ENCODE measurements around the gene CELSR1. TPM values are rescaled to one million over a fixed set of nuclear protein-coding genes. Genes with fewer than 3 reads are reported as not detected.
"Not testable (repeated sequence)": the region's sequence is repeated elsewhere in the genome, so short reads cannot be mapped to it uniquely, and the experiment has no call there.

Gene CELSR1
- polyA plus RNA-seq, 4 donors, result 23.7 to 30.9 (median 27.5) TPM

- DNase-seq (ENCODE audit: low read depth in 4 of 4, low spot score in 3 of 4), result no peak
Measured at GRCh38 chr22:46534901-46535630, 2.4 kb downstream of the CELSR1 start.

GRCh38 chr22:46534177-46534776 lies 3.1 kb downstream of the CELSR1 start:
- no peak for DNase-seq (ENCODE audit: low read depth in 4 of 4, low spot score in 3 of 4)

DNA sequence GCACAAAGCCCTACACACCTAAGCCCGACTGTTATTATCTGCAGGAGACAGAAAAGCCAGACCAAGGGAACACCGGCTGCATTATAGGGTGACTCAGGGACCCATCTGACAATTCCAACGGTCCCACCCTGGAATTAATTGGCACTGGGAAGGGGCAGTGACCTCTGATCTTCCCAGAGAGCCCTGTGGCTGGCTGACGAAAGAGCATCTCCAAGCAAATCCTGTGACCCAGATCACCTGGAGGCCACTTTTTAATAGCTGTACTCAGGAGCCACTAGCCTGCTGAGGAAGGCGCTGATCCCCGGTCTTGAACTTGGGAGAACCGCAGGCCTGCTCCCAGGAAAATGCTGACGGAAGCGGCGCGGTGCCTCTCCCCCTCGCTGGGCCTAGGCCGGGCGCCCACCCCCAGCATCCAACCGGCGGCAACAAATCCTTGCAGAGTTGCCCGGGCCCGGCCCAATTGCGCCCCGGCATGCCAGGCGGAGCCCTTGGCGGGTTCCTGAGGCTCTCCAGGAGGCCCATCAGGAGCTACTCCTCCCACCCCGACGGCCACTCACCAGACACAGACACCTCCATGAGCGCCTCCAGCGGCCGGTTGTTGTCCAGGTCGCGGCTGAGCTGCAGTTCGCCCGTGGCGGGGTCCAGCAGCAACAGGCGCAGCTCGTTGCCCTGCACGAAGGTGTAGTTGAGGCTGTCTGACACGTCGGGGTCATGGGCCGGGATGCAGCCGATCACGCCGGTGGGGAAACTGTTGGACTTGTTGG lies 4.2 kb downstream of the CELSR1 start:
- DNase-seq (ENCODE audit: low read depth in 4 of 4, low spot score in 3 of 4), result no peak

- no peak for DNase-seq (ENCODE audit: low read depth in 4 of 4, low spot score in 3 of 4)
Measured at GRCh38 chr22:46532416-46532815, 5.0 kb downstream of the CELSR1 start.

DNA sequence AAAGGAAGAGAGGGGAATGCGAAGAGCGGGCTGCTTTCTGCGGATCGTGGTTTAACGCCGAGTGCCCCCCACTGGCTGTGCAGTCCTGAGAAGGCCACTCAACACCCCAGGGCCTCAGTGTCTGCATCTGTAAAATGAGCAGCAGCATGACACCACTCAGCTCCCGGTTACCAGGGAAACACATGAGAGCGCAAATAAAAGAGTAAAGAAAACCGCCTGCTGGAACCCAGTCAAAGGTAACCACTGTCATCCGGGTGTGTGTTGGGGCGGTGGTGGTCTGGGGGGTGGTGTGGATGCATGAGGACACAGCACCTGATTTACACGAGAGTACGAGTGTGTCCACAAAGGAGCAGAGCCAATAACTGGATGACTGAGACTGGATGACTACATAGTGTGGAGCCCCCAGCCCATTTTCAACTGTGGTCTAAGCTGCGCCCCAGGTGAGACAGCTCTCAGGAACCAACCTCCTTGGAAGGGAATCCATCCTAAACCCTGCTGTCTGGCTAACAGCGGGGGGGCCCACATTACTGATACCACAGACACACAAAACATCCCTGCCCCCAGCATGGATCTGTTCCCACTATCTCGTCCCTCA lies 5.7 kb downstream of the CELSR1 start:
- no peak for DNase-seq (ENCODE audit: low read depth in 4 of 4, low spot score in 3 of 4)

DNA sequence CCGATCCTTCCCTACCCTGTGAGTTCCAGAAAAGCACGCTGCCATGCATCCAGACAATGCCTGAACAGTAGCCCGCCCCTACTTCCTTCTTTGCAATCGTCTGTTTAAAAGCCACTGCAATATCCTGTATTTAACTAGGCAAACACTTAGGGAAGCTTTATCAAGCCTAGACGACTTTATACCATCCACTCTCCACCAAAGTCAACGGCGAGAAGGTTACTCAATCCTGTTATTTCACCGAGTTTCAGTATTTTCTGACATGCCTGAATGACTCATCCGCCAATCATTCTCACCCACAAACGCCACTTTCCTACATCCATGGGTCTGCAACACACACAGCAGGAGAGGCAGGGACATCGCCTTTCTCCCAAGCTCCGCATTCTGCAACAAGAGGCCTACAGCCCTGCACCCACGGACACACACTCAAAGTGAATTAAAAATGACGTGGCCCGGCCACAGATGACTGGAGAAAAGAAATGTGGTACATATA lies 9.3 kb downstream of the CELSR1 start:
- no peak for DNase-seq (ENCODE audit: low read depth in 4 of 4, low spot score in 3 of 4)

DNA sequence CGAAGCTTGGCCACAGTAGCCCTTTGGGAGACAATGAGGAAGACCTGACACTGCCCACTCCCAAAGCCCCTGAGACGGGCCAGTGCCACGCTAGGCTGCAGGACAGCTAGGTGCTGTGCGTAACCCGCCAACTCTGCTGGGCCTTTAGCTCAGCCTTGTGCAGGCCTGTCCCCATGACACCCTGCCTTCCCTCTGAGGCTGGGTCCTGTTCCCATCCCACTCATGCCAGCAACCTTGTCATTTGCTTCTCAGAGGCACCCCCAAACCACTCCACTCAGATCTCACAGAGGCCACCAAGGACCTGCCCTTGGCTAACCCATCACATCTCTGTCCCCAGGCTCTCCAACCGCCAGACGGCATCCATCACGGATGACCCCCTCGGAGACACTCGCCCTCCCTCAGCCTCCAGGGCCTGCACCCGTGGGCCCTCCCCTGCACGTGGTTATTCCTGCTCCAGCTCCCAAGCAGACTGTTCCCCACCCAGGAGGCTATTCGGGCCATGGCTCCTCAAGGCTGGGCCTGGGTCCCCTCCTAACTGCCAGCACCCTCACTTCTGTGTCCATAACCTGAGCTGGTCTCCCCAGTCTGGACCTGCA lies 11.1 kb downstream of the CELSR1 start:
- no peak for DNase-seq (ENCODE audit: low read depth in 4 of 4, low spot score in 3 of 4)

GRCh38 chr22:46525389-46526243 lies 11.8 kb downstream of the CELSR1 start:
- no peak for DNase-seq (ENCODE audit: low read depth in 4 of 4, low spot score in 3 of 4)

DNA sequence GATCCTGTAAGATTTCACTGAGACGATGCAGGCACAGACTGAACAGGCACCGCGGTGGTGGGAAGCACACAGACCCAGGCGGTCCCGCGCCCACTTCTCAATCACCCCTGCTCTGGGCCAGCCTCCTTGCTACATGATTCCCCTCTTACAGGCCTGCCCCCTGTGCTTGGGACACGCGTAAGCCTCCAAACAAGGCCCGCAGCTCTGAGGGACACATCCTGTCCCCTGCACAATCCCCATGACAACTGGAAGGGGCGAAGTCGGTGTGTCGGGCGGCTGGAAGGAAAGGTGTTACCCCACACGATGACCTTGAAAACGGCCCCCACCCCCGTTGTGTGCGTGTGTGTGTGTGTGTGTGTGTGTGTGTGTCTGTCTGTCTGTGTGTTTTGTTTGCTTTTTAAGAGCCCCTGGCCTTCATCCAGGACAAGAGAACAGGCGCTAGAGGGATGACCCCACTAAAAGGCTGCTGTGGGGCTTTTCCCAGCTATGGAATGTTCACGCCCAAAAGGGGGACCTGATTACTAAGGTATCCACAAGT lies 13.1 kb downstream of the CELSR1 start:
- no peak for DNase-seq (ENCODE audit: low read depth in 4 of 4, low spot score in 3 of 4)

- no peak for DNase-seq (ENCODE audit: low read depth in 4 of 4, low spot score in 3 of 4)
Measured at GRCh38 chr22:46522797-46523196, 14.6 kb downstream of the CELSR1 start.

GRCh38 chr22:46521994-46522393 lies 15.4 kb downstream of the CELSR1 start:
- no peak for DNase-seq (ENCODE audit: low read depth in 4 of 4, low spot score in 3 of 4)

GRCh38 chr22:46520880-46521279 lies 16.5 kb downstream of the CELSR1 start:
- no peak for DNase-seq (ENCODE audit: low read depth in 4 of 4, low spot score in 3 of 4)

GRCh38 chr22:46519377-46519776 lies 18.0 kb downstream of the CELSR1 start:
- DNase-seq (ENCODE audit: low read depth in 4 of 4, low spot score in 3 of 4), result no peak

GRCh38 chr22:46518542-46519325 lies 18.7 kb downstream of the CELSR1 start:
- no peak for DNase-seq (ENCODE audit: low read depth in 4 of 4, low spot score in 3 of 4)

DNA sequence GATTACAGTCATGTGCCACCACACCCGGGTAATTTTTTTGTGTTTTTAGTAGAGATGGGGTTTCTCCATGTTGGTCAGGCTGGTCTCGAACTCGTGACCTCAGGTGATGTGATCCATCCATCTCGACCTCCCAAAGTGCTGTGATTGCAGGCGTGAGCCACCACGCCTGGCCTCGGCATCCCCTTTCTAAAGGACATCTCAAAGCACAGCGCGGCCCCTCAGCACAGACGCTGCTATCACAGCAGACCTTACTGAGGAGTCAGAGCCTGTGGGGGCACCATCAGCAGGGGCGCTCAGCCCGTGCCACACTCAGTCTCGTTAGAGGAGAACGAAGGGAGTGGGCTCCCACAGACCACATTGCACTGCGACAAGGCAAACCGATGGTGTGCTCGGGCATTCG lies 19.4 kb downstream of the CELSR1 start:
- DNase-seq (ENCODE audit: low read depth in 4 of 4, low spot score in 3 of 4), result no peak

GRCh38 chr22:46517255-46517761 lies 20.1 kb downstream of the CELSR1 start:
- DNase-seq (ENCODE audit: low read depth in 4 of 4, low spot score in 3 of 4), result no peak

DNA sequence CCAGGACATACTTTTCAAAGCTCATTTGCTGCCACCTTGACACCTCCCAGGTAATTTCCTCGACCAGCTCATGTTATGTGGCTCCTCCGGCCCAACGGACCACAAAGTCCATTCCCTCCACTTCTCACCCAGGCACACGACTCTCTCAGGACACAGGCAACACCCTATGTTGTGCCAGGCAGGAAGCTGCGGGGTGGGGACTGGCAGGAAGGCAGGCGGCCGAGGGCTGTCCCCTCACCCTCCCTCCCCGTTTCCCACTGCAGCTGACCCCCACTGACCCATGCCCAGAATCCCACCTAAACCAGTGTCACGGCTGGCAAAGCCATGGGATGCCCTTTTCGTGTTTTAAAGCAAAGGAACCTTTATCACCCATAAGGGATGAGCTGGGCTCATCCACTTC lies 20.8 kb downstream of the CELSR1 start:
- DNase-seq (ENCODE audit: low read depth in 4 of 4, low spot score in 3 of 4), result no peak

DNA sequence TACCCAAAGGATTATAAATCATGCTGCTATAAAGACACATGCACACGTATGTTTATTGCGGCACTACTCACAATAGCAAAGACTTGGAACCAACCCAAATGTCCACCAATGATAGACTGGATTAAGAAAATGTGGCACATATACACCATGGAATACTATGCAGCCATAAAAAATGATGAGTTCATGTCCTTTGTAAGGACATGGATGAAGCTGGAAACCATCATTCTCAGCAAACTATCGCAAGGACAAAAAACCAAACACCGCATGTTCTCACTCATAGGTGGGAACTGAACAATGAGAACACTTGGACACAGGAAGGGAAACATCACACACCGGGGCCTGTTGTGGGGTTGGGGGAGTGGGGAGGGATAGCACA lies 21.3 kb downstream of the CELSR1 start:
- DNase-seq (ENCODE audit: low read depth in 4 of 4, low spot score in 3 of 4), result not testable (repeated sequence)
